ENCODE data around the gene CAMKK1.
"Not testable (repeated sequence)": the region's sequence is repeated elsewhere in the genome, so short reads cannot be mapped to it uniquely, and the experiment has no call there.

CAMKK1 gene

DNA sequence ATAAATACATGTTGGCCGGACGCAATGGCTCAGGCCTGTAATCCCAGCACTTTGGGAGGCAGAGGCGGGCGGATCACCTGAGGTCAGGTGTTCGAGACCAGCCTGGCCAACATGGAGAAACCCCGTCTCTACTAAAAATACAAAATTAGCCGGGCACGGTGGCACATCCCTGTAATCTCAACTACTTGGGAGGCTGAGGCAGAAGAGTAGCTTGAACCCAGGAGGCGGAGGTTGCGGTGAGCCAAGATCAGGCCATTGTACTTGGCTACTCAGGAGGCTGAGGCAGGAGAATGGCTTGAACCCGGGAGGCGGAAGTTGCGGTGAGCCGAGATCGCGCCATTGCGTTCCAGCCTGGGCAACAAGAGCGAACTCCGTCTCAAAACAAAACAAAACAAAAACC, 48.3 kb downstream of the CAMKK1 start:
- DNase-seq = not testable (repeated sequence)

GRCh38 chr17:3843935-3844516, 48.8 kb downstream of the CAMKK1 start:
- DNase-seq = peak; percentile 25

DNA sequence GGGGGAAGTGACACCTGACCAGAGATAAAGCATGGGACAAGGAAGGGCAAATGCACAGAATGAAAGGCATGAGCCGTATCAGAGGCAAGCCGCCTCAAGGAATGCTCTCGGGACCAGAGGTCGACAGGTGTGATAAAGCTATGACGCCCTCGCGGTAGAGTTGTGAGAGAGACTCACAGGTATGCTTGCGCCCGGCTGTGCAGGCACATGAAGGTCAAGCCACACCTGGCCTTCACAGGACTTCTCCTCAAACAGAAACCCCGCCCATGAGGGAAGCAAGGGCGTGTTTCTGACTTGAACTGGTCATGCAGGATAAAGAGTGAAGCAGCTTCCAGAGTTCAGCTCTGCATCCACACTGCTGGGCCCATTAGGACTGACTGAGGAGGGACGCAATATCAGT, 54.6 kb downstream of the CAMKK1 start:
- no peak for DNase-seq

DNA sequence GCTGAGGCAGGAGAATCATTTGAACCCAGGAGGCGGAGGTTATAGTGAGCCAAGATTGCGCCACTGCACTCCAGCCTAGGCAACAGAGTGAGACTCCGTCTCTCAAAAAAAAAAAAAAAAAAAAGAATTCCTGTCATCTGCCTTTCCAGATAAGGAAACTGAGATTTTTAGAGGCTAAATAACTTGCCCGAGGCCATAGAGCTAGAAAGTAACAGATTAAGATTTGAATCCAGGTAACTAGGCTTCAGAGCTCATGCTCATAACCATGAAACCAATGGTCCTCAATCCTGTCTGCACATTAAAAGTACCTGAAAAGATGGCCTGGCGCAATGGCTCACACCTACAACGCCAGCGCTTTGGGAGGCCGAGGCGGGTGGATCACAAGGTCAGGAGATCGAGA, 56.3 kb downstream of the CAMKK1 start:
- DNase-seq = no peak

DNA sequence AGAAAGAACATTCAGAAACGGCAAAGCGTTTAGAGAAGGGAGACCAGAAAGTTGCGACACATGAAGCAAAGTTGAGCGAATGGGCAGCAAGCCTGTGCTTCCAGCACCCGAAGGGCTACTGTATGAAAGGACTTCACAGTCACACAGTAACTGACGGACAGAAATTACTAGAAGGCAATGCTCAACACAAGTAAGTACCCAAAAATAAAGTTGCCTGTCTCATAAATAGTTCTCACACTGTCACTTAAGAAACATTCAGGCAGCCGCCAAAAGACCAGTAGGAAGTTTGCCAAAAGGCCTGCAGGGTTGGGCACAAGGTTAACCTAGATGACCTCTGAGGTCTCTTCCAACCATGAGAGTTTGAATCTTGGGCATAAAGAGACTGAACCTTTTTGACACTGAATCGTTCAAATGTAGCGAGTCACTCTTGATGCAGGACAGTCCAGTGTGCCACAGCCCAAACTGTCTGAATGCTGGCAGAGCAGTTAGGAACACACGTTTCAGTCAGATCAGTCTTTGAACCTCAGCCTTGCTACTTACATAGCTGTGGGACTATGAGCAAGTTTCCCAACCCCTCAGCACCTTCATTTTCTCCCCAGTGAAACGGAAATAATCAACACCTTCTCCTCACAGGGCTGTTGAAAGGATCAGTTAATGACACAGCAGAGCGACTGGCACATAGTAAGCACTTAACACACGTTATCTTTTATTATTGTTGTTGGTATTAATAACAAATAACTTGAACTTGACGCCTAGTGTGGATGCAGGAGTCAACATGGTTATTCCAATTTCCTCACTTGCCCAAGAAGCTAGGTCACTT, 57.2 kb downstream of the CAMKK1 start:
- peak; percentile 16 for DNase-seq

DNA sequence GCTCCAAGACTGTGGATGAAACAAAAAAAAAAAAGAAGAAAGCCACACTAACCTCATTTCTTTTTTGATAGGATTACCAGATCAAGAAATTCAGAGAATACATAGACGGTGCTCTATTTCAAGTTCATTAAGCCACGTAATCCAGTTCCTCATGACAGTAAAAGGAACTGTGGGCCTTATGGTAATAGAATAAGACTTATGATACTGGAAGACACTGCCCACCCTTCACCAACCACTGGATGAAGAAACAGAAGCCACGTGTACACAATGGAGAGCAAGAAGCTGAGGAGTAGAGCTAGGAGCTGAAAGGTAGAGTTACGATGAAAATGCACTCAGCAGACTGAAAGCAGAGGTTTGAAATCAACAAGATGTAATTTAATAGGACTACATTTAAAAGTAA, 58.0 kb downstream of the CAMKK1 start:
- DNase-seq = peak; percentile 70

DNA sequence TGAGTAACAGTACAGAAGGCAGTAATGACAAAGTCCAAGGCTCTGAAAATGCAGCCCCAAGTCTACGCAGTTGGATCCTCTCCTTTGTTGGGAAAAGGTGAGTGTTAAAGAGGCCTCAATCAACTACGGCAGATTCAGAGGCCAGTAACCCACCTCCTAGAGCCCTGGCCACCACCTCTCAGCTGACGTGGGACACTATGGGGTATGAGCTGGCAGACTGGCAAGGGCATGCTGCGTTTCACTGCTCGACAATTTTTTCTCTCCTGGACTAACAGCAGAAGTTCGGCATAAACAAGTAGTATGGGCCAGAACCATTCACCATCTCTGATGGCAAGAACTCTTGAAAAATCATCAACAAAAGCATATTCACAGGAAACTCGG, 64.0 kb downstream of the CAMKK1 start:
- DNase-seq = no peak

- no peak for DNase-seq
Observed at GRCh38 chr17:3828151-3828851, 64.6 kb downstream of the CAMKK1 start.

DNA sequence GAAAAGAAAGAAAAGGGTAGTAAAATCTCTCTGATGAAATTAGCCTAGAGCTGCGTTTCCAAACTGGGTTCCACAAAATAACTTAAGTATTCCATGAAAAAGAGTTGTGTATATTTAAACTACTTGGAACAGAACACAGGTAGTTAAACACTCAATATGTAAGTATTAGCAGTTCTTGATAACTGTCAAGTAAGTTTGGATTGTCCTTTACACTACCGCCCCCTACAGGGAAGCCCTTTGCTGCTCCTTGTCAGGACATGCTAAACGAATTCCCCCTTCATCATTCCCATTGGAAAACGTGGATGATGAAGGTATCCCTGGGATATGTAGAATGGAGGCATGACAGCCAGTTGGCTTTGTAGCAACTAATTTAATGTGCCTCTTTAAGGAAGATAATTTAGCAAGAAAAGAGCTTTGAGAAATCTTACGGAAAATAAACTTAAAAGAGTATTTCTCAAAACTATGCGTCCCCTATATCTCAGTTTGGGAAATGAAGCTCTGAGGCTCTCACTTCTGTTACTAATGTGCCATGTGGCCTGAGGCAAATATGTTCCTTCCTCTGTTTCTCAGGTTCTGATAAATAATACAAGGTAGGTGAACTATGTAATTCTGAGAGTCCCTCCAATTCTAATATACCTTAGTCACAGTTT, 65.6 kb downstream of the CAMKK1 start:
- peak; percentile 83 for DNase-seq

- DNase-seq = no peak
Observed at GRCh38 chr17:3826191-3826590, 66.7 kb downstream of the CAMKK1 start.

GRCh38 chr17:3821101-3821500, 71.8 kb downstream of the CAMKK1 start:
- DNase-seq = no peak

DNA sequence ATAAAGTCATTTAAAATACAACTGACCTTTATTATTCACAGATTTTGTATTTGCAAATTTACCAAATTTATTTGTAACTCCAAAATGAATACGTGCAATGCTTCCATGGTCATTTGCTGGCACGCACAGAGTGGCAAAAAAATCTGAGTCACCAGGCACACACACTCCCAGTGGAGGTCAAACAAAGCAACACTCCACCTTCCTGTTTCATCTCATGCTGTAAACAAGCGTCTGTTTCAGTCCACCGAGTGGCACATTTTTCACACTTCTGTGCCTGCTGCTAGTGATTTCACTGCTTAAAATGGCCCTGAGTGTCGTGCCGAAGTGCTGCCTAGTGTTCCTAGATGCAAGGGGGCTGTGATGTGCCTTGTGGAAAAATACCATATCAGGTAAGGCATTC, 74.1 kb downstream of the CAMKK1 start:
- DNase-seq = peak; percentile 35

- no peak for DNase-seq
Observed at GRCh38 chr17:3817851-3818605, 74.8 kb downstream of the CAMKK1 start.

DNA sequence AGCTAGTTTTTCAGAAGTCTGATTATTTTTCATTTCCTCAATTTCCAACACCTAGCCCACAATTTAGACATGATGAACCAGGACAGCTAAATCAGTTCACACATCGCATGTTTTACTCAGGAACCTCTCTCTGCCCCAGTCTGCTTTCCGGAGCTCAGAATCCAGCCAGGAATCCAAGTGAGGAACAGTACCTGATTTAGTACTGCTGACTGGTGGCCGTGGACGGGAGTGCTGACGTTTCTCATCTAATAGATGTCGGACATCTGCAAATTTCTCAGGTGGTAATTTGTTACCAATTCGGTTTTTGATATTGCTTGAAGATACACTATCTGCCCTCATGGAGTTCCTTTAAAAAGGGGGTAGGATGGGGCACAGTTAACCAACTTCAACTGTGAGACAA, 76.9 kb downstream of the CAMKK1 start:
- DNase-seq = no peak

DNA sequence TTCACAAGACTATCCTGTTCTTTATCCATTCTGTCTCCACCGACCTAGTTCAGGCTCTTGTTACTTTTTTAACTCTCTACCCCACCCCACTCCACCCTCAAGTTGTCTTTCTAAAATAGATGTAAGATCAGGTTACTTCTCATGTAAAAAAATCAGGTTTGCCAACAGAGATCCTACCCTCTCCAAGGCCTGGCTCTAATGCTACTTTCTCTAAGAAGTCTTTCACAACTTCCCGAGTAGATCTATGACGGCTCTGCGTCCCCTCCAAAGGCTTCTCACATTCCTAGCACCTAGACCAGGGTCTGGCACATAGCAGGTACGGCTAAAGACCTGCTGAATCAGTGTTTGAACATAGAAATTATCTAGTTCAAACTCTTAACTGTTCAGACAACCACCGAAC, 77.7 kb downstream of the CAMKK1 start:
- DNase-seq = no peak

DNA sequence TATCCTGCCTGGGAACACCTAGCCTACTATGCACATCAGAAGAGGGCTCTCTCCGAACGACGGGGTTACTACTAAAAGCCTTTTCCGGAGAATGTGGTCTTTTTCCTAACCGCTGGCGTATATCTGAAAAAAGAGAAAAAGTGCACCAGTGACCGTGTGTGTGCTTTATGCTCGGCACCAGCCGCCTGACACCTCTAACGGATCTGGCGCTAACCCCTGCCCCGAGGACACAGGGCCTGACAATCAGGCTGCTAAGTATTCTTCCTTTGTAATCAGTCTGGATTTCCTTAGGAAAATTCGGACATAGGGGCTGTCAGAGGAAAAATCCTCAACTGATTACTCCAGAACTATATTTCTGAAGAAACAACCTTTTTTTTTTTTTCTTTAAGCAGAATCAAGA, 78.5 kb downstream of the CAMKK1 start:
- no peak for DNase-seq

DNA sequence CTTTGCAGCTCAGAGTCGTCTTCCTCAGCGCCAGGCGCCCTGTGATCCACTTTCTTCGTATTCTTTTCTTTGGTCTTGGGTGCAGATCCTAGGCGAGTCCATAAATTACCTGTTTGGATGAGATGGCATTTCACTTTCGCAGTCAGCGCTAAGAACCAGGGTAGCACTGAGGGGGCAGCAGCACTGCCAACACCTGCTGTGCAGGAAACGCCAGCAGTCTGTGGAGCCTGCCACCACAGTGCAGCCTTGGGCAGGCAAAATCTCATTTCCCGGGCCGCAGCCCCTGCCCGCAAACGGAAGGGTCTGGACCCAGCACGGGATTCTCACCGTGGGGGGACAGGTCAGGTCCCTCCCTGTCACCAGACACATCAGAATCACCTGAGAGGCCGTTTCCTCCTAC, 79.7 kb downstream of the CAMKK1 start:
- DNase-seq = no peak

- no peak for DNase-seq
Observed at GRCh38 chr17:3812771-3813170, 80.1 kb downstream of the CAMKK1 start.

- DNase-seq = no peak
Observed at GRCh38 chr17:3812284-3812683, 80.6 kb downstream of the CAMKK1 start.

All from suppressor macrophage treated with lipopolysaccharide for 4 hours (primary cell).